ENCODE data around the gene ZNF148. TPM values are rescaled to one million over a fixed set of nuclear protein-coding genes. Genes with fewer than 3 reads are reported as not detected.

ZNF148 gene
- total RNA-seq, 1 experiment from 2014 or later: 47.8 TPM

GRCh38 chr3:125379483-125379882, 4.4 kb upstream of the ZNF148 start:
- no peak for DNase-seq (ENCODE audit: low spot score)
- BruUV-seq (replicated peaks): no TSS peak
- Histone ChIP-seq H3K9me3 (ENCODE audit: low read depth, low read length, poor library complexity, severe bottlenecking) (no peaks in the 10 kb centered on the region), H3K27ac (ENCODE audit: low read depth, low read length, poor library complexity, severe bottlenecking) (no peak overlapping the region), H3K27me3 (replicated peaks; ENCODE audit: insufficient read depth, low read depth, low read length, poor library complexity) (no peaks in the 10 kb centered on the region), H3K4me1 (ENCODE audit: insufficient read depth, low read length, poor library complexity, severe bottlenecking) (peaks cover 9% of the 10 kb centered on the region), H3K36me3 (ENCODE audit: insufficient read depth, low read length, poor library complexity, severe bottlenecking) (no peaks in the 10 kb centered on the region), H3K4me3 (ENCODE audit: low read depth, low read length, poor library complexity, severe bottlenecking) (no peak overlapping the region)
- POLR2A ChIA-PET (ENCODE audit: low non-redundant PET): no interaction called here
- TF ChIP-seq CTCF (conservative IDR thresholded peaks at IDR 0.05; ENCODE audit: low read depth, low read length): no peak
- TF ChIP-seq EZH2 (IDR thresholded peaks at IDR 0.05; ENCODE audit: borderline replicate concordance, low read depth, low read length, poor library complexity, severe bottlenecking): no peak
- CTCF ChIA-PET: no interaction called here
- intact Hi-C loops (cut with micrococcal nuclease; ENCODE audit: unreplicated experiment): no loop called here

GRCh38 chr3:125378762-125379161, 3.6 kb upstream of the ZNF148 start:
- Histone ChIP-seq H3K9me3 (ENCODE audit: low read depth, low read length, poor library complexity, severe bottlenecking) (no peaks in the 10 kb centered on the region), H3K4me1 (ENCODE audit: insufficient read depth, low read length, poor library complexity, severe bottlenecking) (peaks cover 9% of the 10 kb centered on the region), H3K27ac (ENCODE audit: low read depth, low read length, poor library complexity, severe bottlenecking) (no peak overlapping the region), H3K36me3 (ENCODE audit: insufficient read depth, low read length, poor library complexity, severe bottlenecking) (no peaks in the 10 kb centered on the region), H3K4me3 (ENCODE audit: low read depth, low read length, poor library complexity, severe bottlenecking) (no peak overlapping the region), H3K27me3 (replicated peaks; ENCODE audit: insufficient read depth, low read depth, low read length, poor library complexity) (no peaks in the 10 kb centered on the region)
- no peak for DNase-seq (ENCODE audit: low spot score)
- TF ChIP-seq CTCF (conservative IDR thresholded peaks at IDR 0.05; ENCODE audit: low read depth, low read length): no peak
- TF ChIP-seq EZH2 (IDR thresholded peaks at IDR 0.05; ENCODE audit: borderline replicate concordance, low read depth, low read length, poor library complexity, severe bottlenecking): no peak
- no TSS peak for BruUV-seq (replicated peaks)
- intact Hi-C loops (cut with micrococcal nuclease; ENCODE audit: unreplicated experiment): no loop called here
- ChIA-PET POLR2A (ENCODE audit: low non-redundant PET) (no interaction called here), CTCF (no interaction called here)

GRCh38 chr3:125375950-125376679, 990 bp upstream of the ZNF148 start:
- intact Hi-C loops (cut with micrococcal nuclease; ENCODE audit: unreplicated experiment): no loop called here
- H3K4me1 ChIP-seq (ENCODE audit: insufficient read depth, low read length, poor library complexity, severe bottlenecking): peaks cover 9% of the 10 kb centered on the region
- BruUV-seq (replicated peaks): TSS peak; percentile 76
- TF ChIP-seq EZH2 (IDR thresholded peaks at IDR 0.05; ENCODE audit: borderline replicate concordance, low read depth, low read length, poor library complexity, severe bottlenecking) (no peak), CTCF (conservative IDR thresholded peaks at IDR 0.05; ENCODE audit: low read depth, low read length) (no peak)
- peak overlapping the region; percentile 85 for H3K4me3 ChIP-seq (ENCODE audit: low read depth, low read length, poor library complexity, severe bottlenecking)
- peak overlapping the region; percentile 90 for H3K27ac ChIP-seq (ENCODE audit: low read depth, low read length, poor library complexity, severe bottlenecking)
- ChIA-PET POLR2A (ENCODE audit: low non-redundant PET) (no interaction called here), CTCF (no interaction called here)
- no peaks in the 10 kb centered on the region for H3K27me3 ChIP-seq (replicated peaks; ENCODE audit: insufficient read depth, low read depth, low read length, poor library complexity)
- H3K36me3 ChIP-seq (ENCODE audit: insufficient read depth, low read length, poor library complexity, severe bottlenecking): no peaks in the 10 kb centered on the region
- DNase-seq (ENCODE audit: low spot score): peak; percentile 58
- H3K9me3 ChIP-seq (ENCODE audit: low read depth, low read length, poor library complexity, severe bottlenecking): no peaks in the 10 kb centered on the region
